GOT3 (cell line): ENCODE measurements around the gene RNF138.
"Not testable (repeated sequence)": the region's sequence is repeated elsewhere in the genome, so short reads cannot be mapped to it uniquely, and the experiment has no call there.

Experiments used
- DNase-seq: peaks from one replicate; lab custom pipeline; 2025; ENCODE audit warnings: mixed read lengths; lab: John Stamatoyannopoulos, UW

RNF138 gene

GRCh38 chr18:32175265-32175664 lies 83.6 kb downstream of the RNF138 start:
- no peak for DNase-seq

- DNase-seq, result not testable (repeated sequence)
These were observed 85.1 kb downstream of the RNF138 start for GRCh38 chr18:32176745-32177144.

- no peak for DNase-seq
These were observed 85.9 kb downstream of the RNF138 start for GRCh38 chr18:32177530-32177929.
